Measurements from ENCODE around the gene ASIC2.

The ASIC2 gene

DNA sequence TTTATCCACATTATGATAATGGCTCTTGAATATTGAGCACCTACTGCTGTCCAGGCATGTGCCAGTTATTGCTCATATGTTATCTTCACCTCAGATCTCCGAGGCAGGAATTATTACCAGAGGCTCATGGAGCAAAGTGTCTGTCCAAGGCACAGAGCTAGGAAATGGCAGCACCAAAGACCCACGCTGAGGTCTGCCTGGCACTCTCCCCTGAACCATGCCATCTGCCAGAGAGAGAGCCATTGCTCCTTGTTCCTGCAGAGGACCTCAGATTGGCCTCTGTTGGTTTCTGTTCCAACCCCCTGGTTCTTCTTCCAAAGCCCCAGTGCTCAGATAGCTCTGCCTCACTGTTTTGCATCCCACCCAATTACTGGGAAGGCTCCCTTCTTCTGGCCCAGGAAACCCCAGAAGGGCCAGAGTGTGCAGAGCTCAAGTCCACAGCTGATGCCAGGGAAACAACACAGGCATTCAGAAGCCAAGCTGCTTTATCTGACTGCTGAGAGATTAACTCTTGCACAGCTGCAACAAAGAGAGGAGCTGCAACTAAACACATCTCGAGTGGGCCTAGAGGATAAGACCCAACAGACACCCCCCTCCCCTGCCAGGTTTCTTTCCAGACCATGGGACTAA is 5.9 kb downstream of the ASIC2 start:
- no peak for DNase-seq (ENCODE audit: low read depth)

DNA sequence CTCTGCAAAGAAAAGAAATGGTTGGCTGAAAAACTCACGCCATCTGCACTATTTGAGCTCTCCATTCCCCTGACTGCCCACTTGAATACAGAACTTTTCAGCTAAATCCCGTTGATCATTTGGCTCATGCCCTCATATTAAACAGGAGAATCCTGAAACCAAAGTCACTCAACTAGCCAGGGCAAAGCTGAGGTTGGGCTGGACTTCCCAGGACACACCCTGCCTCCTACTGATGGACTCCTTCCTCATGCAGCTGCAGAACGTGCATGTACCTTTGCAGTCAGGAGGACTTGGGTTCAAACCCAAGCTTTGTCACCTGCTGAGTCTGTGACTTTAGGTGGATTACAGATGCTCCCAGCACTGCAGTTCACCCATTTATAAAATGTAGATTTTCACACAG is 7.7 kb downstream of the ASIC2 start:
- DNase-seq (ENCODE audit: low read depth), result no peak

GRCh38 chr17:33284022-33284421 is 9.1 kb downstream of the ASIC2 start:
- DNase-seq (ENCODE audit: low read depth), result peak; percentile 14

GRCh38 chr17:33280162-33280943 is 12.7 kb downstream of the ASIC2 start:
- no peak for DNase-seq (ENCODE audit: low read depth)

DNA sequence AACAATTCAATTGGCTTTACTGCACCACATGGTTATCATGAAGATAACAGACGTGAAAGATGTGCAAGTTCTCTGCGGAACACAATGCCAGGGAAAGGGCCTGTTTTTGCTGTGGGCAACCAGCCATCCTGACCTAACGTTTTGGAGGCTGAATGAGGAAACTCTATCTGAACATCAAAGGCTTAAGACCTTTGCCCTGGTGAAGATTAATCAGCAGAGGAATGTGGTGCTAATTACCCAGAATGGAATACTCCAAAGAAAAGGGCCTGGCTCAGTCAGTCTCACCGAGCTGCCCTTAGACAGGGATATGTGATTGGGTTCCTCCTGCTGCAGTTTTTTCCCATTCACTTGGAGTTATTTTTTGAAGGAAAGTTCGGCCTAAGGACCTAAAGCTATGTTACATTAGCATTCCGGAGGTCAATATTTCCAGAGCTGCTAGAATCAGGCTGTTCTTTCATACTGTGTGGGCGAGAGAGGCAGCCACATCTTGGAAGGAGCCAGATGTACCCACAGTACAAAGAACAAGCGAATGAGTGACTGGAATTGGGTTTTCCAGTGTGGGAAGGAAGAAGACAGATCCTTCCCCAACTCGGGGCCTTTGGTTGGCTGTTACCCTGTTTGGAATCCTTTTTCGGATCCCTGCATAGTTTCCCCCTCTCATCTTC is 15.5 kb downstream of the ASIC2 start:
- DNase-seq (ENCODE audit: low read depth), result no peak

DNA sequence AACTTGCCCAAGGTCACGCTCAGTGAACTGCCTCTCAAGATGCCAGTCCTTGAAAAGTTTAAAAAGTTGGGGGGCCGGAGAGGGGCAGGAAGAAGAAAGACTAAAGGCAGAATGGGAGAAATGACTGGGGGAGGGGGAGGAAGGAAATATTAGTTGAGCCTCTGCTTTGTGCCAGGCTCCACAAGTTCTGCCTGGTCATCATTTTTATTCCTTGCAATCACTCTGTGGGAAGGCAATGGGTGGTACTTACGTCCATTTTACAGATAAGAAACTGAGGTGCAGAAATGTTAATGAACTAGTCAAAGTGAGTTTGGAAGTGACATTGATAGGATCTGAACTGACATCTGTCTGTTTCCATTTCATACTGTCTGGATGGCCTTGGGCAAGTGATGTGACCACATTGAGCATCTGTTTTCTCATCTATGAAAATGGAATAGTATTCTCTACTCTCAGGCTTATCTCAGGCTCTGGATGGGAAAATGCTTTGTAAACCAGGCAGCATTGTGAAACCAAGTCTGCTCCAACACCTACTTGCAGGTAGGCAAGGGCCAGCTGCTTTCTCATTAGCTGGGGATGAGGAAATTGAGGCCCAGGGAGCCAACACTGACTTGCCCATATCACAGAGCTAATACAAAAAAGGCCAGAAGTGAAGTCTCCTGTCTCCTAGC is 19.2 kb downstream of the ASIC2 start:
- DNase-seq (ENCODE audit: low read depth), result no peak

- no peak for DNase-seq (ENCODE audit: low read depth)
Measured at GRCh38 chr17:33273271-33273670, 19.8 kb downstream of the ASIC2 start.

GRCh38 chr17:33272438-33272837 is 20.7 kb downstream of the ASIC2 start:
- no peak for DNase-seq (ENCODE audit: low read depth)

- DNase-seq (ENCODE audit: low read depth), result no peak
Measured at GRCh38 chr17:33269337-33270060, 23.6 kb downstream of the ASIC2 start.

DNA sequence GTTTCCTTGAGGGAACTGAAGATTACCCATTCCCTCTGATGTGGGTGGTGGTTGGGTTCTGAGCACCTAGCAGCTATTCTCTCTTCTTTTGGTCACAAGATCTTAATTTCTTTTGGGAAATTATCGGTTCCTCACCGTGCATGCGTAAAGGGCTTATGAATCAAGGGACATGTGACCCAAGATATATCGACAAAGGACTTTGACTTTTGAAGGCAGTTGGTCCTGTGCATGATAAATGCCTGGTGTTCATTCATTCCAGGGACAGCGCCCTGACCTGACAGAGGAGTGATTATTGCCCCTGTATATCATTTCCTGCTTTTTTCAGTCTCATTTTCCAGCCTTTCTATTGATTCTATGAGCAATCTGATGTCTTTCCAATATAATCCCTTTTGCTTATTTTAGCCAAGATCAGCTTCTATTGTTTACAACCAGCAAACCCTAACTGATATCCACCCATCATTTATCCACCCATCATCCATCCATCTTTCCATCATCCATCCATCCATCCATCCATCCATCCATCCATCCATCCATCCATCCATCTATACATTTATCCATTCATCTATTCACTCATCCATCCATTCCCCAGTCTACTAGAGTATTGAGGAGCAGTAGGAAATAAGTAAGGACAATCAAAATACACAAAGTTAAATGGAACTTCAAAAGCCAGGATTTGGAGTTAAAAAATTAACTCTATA is 25.1 kb downstream of the ASIC2 start:
- DNase-seq (ENCODE audit: low read depth), result no peak

DNA sequence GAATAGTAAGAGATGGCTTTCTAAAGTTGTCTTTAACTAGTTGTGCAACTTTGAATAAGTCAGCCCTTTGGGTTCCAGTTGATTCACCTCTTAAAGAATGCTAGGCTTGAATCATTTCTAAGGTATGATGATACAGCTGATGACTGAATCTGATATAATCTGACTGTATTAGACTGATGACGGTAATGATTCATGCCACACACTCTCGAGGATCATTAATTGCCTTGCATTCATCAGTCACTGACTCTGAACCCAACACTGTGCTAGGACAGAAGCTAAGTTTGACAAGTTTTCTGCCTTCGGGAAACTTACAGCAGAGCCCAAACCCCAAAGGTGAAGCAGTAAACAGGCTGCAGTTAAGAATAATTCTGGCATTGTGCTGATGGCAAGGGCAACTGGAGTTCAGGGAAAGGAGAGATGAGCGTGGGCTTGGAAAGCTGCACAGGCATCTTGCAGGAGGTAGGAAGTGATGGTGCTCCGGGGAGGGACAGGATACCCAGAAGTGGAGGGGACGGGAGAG is 25.8 kb downstream of the ASIC2 start:
- peak; percentile 49 for DNase-seq (ENCODE audit: low read depth)

- DNase-seq (ENCODE audit: low read depth), result no peak
Measured at GRCh38 chr17:33266611-33267010, 26.5 kb downstream of the ASIC2 start.

GRCh38 chr17:33266116-33266515 is 27.0 kb downstream of the ASIC2 start:
- DNase-seq (ENCODE audit: low read depth), result no peak

DNA sequence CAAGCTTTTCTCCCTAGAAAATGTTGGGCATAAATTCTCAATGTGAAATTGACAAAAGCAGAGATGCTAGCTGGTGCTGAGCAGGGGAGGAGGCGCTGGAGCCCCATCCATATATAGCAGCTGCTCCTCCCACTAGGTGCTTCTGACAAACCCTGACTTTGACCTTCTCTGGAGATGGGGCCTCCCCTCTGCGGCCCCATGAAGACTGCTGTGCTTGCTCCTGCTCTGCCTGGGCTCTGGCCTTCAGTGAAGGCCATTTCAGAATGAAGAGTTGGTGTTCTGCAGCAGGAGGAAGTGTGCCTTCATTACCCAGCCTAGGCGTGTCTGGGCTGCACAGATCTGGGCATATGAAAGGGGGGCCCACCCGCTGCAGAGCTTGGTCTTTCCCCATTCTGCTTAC is 29.7 kb downstream of the ASIC2 start:
- DNase-seq (ENCODE audit: low read depth), result no peak

- no peak for DNase-seq (ENCODE audit: low read depth)
Measured at GRCh38 chr17:33262266-33263123, 30.6 kb downstream of the ASIC2 start.

DNA sequence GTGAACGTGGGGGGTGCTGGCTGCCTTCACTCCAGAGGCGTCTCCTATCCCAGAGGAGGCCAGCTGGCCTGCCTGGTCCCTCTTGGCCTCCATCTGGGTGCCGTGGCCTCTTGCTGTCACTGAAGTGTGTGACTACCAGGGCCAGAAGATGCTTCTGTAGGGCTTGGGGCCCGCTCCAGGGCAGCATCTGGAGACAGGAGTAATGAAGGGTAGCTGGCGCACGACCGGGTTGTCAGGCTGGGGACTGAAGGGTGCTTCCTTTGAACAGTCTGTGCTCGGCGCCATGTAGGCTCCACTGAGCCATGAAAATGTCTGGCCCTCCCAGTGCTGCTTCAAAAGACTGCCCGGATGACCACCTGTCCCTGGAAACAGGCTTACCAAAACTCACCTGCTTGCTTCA is 31.3 kb downstream of the ASIC2 start:
- DNase-seq (ENCODE audit: low read depth), result no peak

GRCh38 chr17:33260638-33261037 is 32.5 kb downstream of the ASIC2 start:
- DNase-seq (ENCODE audit: low read depth), result no peak

- DNase-seq (ENCODE audit: low read depth), result no peak
Measured at GRCh38 chr17:33258296-33258695, 34.8 kb downstream of the ASIC2 start.

- DNase-seq (ENCODE audit: low read depth), result no peak
Measured at GRCh38 chr17:33245183-33245582, 47.9 kb downstream of the ASIC2 start.

DNA sequence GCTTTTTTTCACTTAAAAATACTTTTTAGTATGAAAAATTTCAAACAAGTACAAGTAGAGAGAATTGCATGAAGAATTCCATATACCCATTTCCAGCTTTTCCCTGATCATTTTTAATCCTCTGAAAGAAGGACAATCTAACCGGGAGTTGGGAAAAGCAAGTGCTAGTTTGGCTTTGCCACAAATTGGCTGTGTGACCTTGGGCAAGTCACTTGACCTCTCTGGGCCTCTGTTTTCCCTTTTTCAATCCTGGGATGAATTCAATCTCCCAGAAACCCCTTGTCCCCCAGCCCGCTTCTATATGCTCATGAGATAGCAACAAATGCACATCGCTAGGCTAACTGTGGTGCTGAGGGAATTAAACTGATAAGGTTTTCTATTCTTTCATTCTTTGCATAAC is 49.4 kb downstream of the ASIC2 start:
- DNase-seq (ENCODE audit: low read depth), result no peak
